K562 (cell line): ENCODE data around the gene ZNF593OS. TPM values are rescaled to one million over a fixed set of nuclear protein-coding genes. Genes with fewer than 3 reads are reported as not detected.

Experiments
- ARID1B ChIP-seq: fragments of 450-650 bp; IDR thresholded peaks from 2 replicates; pipeline ENCODE4 v1.6.1; 2016; ENCODE audit warnings: antibody characterized with exemption, mild to moderate bottlenecking, inconsistent platforms
- ATF7 ChIP-seq: fragments of 450-650 bp; IDR thresholded peaks from 2 replicates; pipeline ENCODE4 v1.7.1; 2014; ENCODE audit warnings: mild to moderate bottlenecking, moderate library complexity
- CEBPB ChIP-seq: fragments of 450-650 bp; IDR thresholded peaks from 2 replicates; pipeline ENCODE4 v1.6.1; 2016; ENCODE audit warnings: missing genetic modification characterization, missing compliant biosample characterization
- DPF2 ChIP-seq: fragments of 450-650 bp; IDR thresholded peaks from 2 replicates; pipeline ENCODE4 v1.6.1; 2016
- EP400 ChIP-seq: fragments of 450-650 bp; IDR thresholded peaks from 2 replicates; pipeline ENCODE4 v1.6.1; 2017; ENCODE audit warnings: antibody characterized with exemption, mild to moderate bottlenecking, moderate library complexity
- ESRRA ChIP-seq: fragments of 450-650 bp; IDR thresholded peaks from 2 replicates; pipeline ENCODE4 v1.6.1; 2014; ENCODE audit warnings: low read depth, mild to moderate bottlenecking, moderate library complexity, borderline replicate concordance
- HDAC1 ChIP-seq, 2 experiments: fragments of 450-650 bp; IDR thresholded peaks; 2 replicates each; pipeline ENCODE4 v1.6.1; 2016 to 2017; ENCODE audit warnings: inconsistent platforms in 1 of 2, mild to moderate bottlenecking in 1 of 2, moderate library complexity in 1 of 2
- JUND ChIP-seq, 2 experiments: IDR thresholded peaks; 2 replicates in 1 of 2; 3 replicates in 1 of 2; pipeline ENCODE4 v1.6.1; 2011; ENCODE audit warnings: borderline replicate concordance in 2 of 2, low read depth in 2 of 2, low read length in 2 of 2, improper control_type of control experiment in 1 of 2, missing biosample characterization in 1 of 2, missing genetic modification characterization in 1 of 2, missing genetic modification reagents in 1 of 2
- L3MBTL2 ChIP-seq: fragments of 450-650 bp; IDR thresholded peaks from 2 replicates; pipeline ENCODE4 v1.6.1; 2016; ENCODE audit warnings: mild to moderate bottlenecking, moderate library complexity
- PBX2 ChIP-seq, 2 experiments: IDR thresholded peaks in 1 of 2; conservative IDR thresholded peaks in 1 of 2; 2 replicates each; pipeline ENCODE4 v1.6.1; 2016; ENCODE audit warnings: low read depth in 2 of 2, mild to moderate bottlenecking in 1 of 2, missing compliant biosample characterization in 1 of 2, missing genetic modification characterization in 1 of 2, moderate library complexity in 1 of 2
- SMARCA5 ChIP-seq: fragments of 450-650 bp; IDR thresholded peaks from 2 replicates; pipeline ENCODE4 v1.6.1; 2016
- SNIP1 ChIP-seq: fragments of 450-650 bp; IDR thresholded peaks from 2 replicates; pipeline ENCODE4 v1.7.1; 2017; ENCODE audit warnings: low read depth, mild to moderate bottlenecking
- ZNF639 ChIP-seq, 2 experiments: fragments of 200-800 bp in 1 of 2; sonication (Bioruptor generic) in 1 of 2; sonication (generic) in 1 of 2; formaldehyde crosslinking in 1 of 2; IDR thresholded peaks in 1 of 2; conservative IDR thresholded peaks in 1 of 2; 2 replicates each; pipeline versions ENCODE4 v1.5.0 to v1.6.1; 2016 to 2020; ENCODE audit warnings: missing compliant biosample characterization in 1 of 2, missing genetic modification characterization in 1 of 2, missing genetic modification reagents in 1 of 2
- ZNF780A ChIP-seq: fragments of 250-450 bp; sonication (Bioruptor Pico); IDR thresholded peaks from 2 replicates; pipeline ENCODE4 v1.5.0; 2021; ENCODE audit warnings: mild to moderate bottlenecking
- polyA plus RNA-seq, 8 experiments: library from polyadenylated mRNA; depleted of rRNA in 4 of 8; stranded (reverse) in 5 of 8; unstranded in 3 of 8; fragments of >200 nt; fragmentation: Nextera tagmentation in 2 of 8; fragmentation: Illumina TruSeq in 1 of 8; extraction: Ambion mirVana in 2 of 8; extraction: Trizol in 1 of 8; gene quantifications; 2 replicates each; pipeline versions ENCODE4 v1.2.1 to v1.2.3, GENCODE V29; 2011 to 2014; ENCODE audit warnings: inconsistent platforms in 1 of 8, missing spikeins in 1 of 8
- total RNA-seq, 7 experiments: library from RNA; depleted of rRNA in 6 of 7; stranded (reverse); fragments of >200 nt in 6 of 7; fragmentation: Illumina TruSeq in 2 of 7; extraction: Trizol in 2 of 7; gene quantifications; 2 replicates each; pipeline versions ENCODE4 v1.2.1 to v1.2.3, GENCODE V29; 2011 to 2021; ENCODE audit warnings: low replicate concordance in 1 of 7
- TF ChIP-seq, protein P1 (sequence below): fragments of 450-650 bp; IDR thresholded peaks from 2 replicates; pipeline ENCODE4 v1.6.1; 2016; ENCODE audit warnings: missing biosample characterization, missing genetic modification characterization

Gene ZNF593OS
- total and polyA plus RNA-seq, 9 of the 15 experiments (the other 6 are each of a cell fraction or from before 2014, with no cell fraction given) = 0.24 to 0.27 TPM; not detected in 7

DNA sequence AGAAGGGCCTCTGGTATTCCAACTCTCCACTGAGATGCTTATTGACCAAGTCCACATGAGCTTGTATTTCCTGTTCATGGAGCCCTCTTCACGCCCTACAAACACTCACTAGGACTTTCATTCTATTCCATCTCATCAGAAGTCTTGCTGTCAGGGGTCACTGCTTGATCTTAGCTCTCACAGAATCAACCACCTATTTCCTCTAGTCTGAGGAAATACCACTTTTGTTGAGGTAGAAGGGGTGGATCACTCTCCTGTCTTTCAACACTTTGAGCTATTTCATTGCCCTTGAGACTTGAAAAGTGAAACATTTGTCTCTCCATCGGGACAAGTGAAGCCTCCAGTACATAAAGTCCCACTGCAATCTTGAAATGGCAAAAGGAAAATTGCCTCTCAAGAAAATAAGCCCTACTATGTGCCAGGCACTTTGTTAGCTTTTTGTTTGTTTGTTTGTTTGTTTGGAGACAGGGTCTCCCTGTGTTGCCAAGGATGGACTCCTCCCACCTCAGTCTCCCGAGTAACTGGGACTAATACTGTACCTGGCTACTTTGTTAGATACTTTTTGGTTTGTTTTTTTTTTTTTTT is 32.6 kb downstream of the ZNF593OS start (continued):
- TF ChIP-seq JUND (IDR thresholded peaks at IDR 0.05; ENCODE audit: borderline replicate concordance, low read depth, low read length) (peak; percentile 58), JUND (tag; IDR thresholded peaks at IDR 0.05; ENCODE audit: borderline replicate concordance, low read depth, low read length) (peak; percentile 39; the same call in 1 of the 3 replicates), EP400 (peak; percentile 30; the same call in 1 of the 2 replicates), ESRRA (0 out of 2 replicates have a peak, but pooled peaks have one; percentile 18), ZNF780A (no peak), PBX2 (CRISPR knock-in tag; IDR thresholded peaks at IDR 0.05; ENCODE audit: low read depth) (no peak), PBX2 (tag; conservative IDR thresholded peaks at IDR 0.05; ENCODE audit: low read depth) (peak; percentile 87), SNIP1 (no peak), HDAC1 (IDR thresholded peaks at IDR 0.05) (0 out of 4 replicates have a peak, but pooled peaks of 1 of the 2 experiments have one; percentile 24), DPF2 (0 out of 2 replicates have a peak, but pooled peaks have one; percentile 42), CEBPB (tag) (peak; percentile 66), SMARCA5 (0 out of 2 replicates have a peak, but pooled peaks have one; percentile 17), ATF7 (peak; percentile 94), L3MBTL2 (peak; percentile 31; the same call in 1 of the 2 replicates), ZNF639 (CRISPR knock-in tag; conservative IDR thresholded peaks at IDR 0.05 in 1 of 2, IDR thresholded peaks at IDR 0.05 in 1 of 2) (0 out of 4 replicates have a peak, but pooled peaks of 1 of the 2 experiments have one; percentile 28), ARID1B (no peak)
- TF ChIP-seq, protein P1, sequence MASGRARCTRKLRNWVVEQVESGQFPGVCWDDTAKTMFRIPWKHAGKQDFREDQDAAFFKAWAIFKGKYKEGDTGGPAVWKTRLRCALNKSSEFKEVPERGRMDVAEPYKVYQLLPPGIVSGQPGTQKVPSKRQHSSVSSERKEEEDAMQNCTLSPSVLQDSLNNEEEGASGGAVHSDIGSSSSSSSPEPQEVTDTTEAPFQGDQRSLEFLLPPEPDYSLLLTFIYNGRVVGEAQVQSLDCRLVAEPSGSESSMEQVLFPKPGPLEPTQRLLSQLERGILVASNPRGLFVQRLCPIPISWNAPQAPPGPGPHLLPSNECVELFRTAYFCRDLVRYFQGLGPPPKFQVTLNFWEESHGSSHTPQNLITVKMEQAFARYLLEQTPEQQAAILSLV (tag) = no peak
